ENCODE measurements around the gene ZNF561. TPM values are rescaled to one million over a fixed set of nuclear protein-coding genes. Genes with fewer than 3 reads are reported as not detected.
"Not testable (repeated sequence)": the region's sequence is repeated elsewhere in the genome, so short reads cannot be mapped to it uniquely, and the experiment has no call there.

ZNF561 gene
- total RNA-seq (2022) (26.0 and 27.3 TPM in 2 replicates), Bru-seq, nascent RNA (percentile 75 among the genes with signal in this experiment), BruChase-seq, experiment 1, labeled RNA remaining after a 6-hour chase (percentile 70 among the genes with signal in this experiment), BruChase-seq, experiment 2, labeled RNA remaining after a 2-hour chase (percentile 82 among the genes with signal in this experiment)
- long read RNA-seq, full-length matches to known transcripts: 11 of 14 reads
- long read RNA-seq, partial matches to known transcripts: 1 of 14 reads
- long read RNA-seq, other reads (novel, unspliced or antisense): 2 of 14 reads

- peak; percentile 73 for DNase-seq
- Mint-ChIP-seq H3K4me1 (ENCODE audit: low read depth, unreplicated experiment) (peaks cover 14% of the 10 kb centered on the region), H3K4me3 (ENCODE audit: low read depth, unreplicated experiment) (peak within 1 kb of the TSS; percentile 91), H3K27me3 (ENCODE audit: unreplicated experiment) (no peaks in the 10 kb centered on the region), H3K27ac (ENCODE audit: unreplicated experiment) (peak within 1 kb of the TSS; percentile 100), H3K9me3 (ENCODE audit: low read depth, unreplicated experiment) (no peaks in the 10 kb centered on the region), H3K36me3 (ENCODE audit: insufficient read depth, unreplicated experiment) (peaks cover 52% of the 10 kb centered on the region)
- intact Hi-C loops (cut with micrococcal nuclease; ENCODE audit: unreplicated experiment): loop anchor here (5.0 kb wide), 1 partner anchor 34 kb away; no protein-coding TSS in a partner anchor
- TF ChIP-seq, protein P1, sequence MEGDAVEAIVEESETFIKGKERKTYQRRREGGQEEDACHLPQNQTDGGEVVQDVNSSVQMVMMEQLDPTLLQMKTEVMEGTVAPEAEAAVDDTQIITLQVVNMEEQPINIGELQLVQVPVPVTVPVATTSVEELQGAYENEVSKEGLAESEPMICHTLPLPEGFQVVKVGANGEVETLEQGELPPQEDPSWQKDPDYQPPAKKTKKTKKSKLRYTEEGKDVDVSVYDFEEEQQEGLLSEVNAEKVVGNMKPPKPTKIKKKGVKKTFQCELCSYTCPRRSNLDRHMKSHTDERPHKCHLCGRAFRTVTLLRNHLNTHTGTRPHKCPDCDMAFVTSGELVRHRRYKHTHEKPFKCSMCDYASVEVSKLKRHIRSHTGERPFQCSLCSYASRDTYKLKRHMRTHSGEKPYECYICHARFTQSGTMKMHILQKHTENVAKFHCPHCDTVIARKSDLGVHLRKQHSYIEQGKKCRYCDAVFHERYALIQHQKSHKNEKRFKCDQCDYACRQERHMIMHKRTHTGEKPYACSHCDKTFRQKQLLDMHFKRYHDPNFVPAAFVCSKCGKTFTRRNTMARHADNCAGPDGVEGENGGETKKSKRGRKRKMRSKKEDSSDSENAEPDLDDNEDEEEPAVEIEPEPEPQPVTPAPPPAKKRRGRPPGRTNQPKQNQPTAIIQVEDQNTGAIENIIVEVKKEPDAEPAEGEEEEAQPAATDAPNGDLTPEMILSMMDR (IDR thresholded peaks at IDR 0.05; ENCODE audit: unreplicated experiment): no peak
- BruUV-seq (replicated peaks): TSS peak; percentile 96
- CTCF ChIA-PET: no interaction called here
Observed at GRCh38 chr19:9621156-9622037, at the start of gene ZNF561. ZNF561 (minus strand) TSS chr19:9621232; CDS start chr19:9619456, 1,776 bp downstream.

DNA sequence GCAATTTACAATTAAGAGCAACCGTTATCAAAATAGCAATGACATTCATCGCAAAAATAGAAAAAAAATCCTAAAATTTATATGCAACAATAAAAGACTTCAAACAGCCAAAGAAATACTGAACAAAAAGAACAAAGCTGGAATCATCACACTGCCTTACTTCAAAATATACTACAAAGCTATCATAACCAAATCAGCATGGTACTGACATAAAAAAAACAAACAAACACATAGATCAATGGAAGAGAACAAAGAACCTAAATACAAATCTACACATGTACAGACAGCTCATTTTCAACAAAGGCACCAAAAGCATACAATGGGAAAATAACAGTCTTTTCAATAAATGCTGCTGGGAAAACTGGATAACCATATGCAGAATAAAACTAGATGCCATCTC is 47.5 kb upstream of the ZNF561 start:
- no peaks in the 10 kb centered on the region for H3K27me3 Mint-ChIP-seq (ENCODE audit: unreplicated experiment)
- no peak for DNase-seq
- intact Hi-C loops (cut with micrococcal nuclease; ENCODE audit: unreplicated experiment): no loop called here
- H3K9me3 Mint-ChIP-seq (ENCODE audit: low read depth, unreplicated experiment): peaks cover 11% of the 10 kb centered on the region
- CTCF ChIA-PET: no interaction called here
- no TSS peak for BruUV-seq (replicated peaks)
- TF ChIP-seq, protein P1 (IDR thresholded peaks at IDR 0.05; ENCODE audit: unreplicated experiment): no peak
- H3K4me3 Mint-ChIP-seq (ENCODE audit: low read depth, unreplicated experiment): no peak overlapping the region
- H3K36me3 Mint-ChIP-seq (ENCODE audit: insufficient read depth, unreplicated experiment): peaks cover 29% of the 10 kb centered on the region
- no peaks in the 10 kb centered on the region for H3K4me1 Mint-ChIP-seq (ENCODE audit: low read depth, unreplicated experiment)
- no peak overlapping the region for H3K27ac Mint-ChIP-seq (ENCODE audit: unreplicated experiment)

- no peaks in the 10 kb centered on the region for H3K4me1 Mint-ChIP-seq (ENCODE audit: low read depth, unreplicated experiment)
- DNase-seq: no peak
- intact Hi-C loops (cut with micrococcal nuclease; ENCODE audit: unreplicated experiment): no loop called here
- no peaks in the 10 kb centered on the region for H3K27me3 Mint-ChIP-seq (ENCODE audit: unreplicated experiment)
- no peak overlapping the region for H3K27ac Mint-ChIP-seq (ENCODE audit: unreplicated experiment)
- H3K36me3 Mint-ChIP-seq (ENCODE audit: insufficient read depth, unreplicated experiment): peaks cover 25% of the 10 kb centered on the region
- CTCF ChIA-PET: no interaction called here
- TF ChIP-seq, protein P1 (IDR thresholded peaks at IDR 0.05; ENCODE audit: unreplicated experiment): no peak
- H3K4me3 Mint-ChIP-seq (ENCODE audit: low read depth, unreplicated experiment): no peak overlapping the region
- H3K9me3 Mint-ChIP-seq (ENCODE audit: low read depth, unreplicated experiment): peaks cover 11% of the 10 kb centered on the region
- no TSS peak for BruUV-seq (replicated peaks)
Observed at GRCh38 chr19:9667898-9668297, 46.9 kb upstream of the ZNF561 start.

DNA sequence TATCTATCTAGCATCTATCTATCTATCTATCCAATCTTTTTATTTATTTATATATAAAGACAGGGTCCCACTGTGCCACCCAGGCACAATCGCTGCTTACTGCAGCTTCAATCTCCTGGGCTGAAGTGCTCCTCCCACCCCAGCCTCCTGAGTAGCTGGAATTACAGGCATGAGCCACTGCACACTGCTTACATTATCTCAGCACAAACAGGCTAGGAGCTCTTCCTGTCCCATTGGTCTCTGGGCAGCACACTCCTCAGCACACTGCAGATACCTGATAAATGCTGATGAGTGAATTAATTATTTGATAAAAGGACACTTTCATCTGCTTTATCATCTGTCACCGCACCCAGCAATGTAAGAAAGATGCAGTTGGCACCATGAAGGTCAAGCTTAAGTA is 37.7 kb upstream of the ZNF561 start:
- Mint-ChIP-seq H3K9me3 (ENCODE audit: low read depth, unreplicated experiment) (peaks cover 5% of the 10 kb centered on the region), H3K27me3 (ENCODE audit: unreplicated experiment) (no peaks in the 10 kb centered on the region), H3K27ac (ENCODE audit: unreplicated experiment) (no peak overlapping the region), H3K36me3 (ENCODE audit: insufficient read depth, unreplicated experiment) (peaks cover 39% of the 10 kb centered on the region), H3K4me3 (ENCODE audit: low read depth, unreplicated experiment) (no peak overlapping the region), H3K4me1 (ENCODE audit: low read depth, unreplicated experiment) (no peaks in the 10 kb centered on the region)
- CTCF ChIA-PET: no interaction called here
- intact Hi-C loops (cut with micrococcal nuclease; ENCODE audit: unreplicated experiment): no loop called here
- DNase-seq: no peak
- TF ChIP-seq, protein P1 (IDR thresholded peaks at IDR 0.05; ENCODE audit: unreplicated experiment): no peak
- BruUV-seq (replicated peaks): no TSS peak

- H3K27me3 Mint-ChIP-seq (ENCODE audit: unreplicated experiment); CTCF ChIA-PET; H3K4me3 Mint-ChIP-seq (ENCODE audit: low read depth, unreplicated experiment); DNase-seq; H3K27ac Mint-ChIP-seq (ENCODE audit: unreplicated experiment); intact Hi-C loops (cut with micrococcal nuclease; ENCODE audit: unreplicated experiment); H3K4me1 Mint-ChIP-seq (ENCODE audit: low read depth, unreplicated experiment): not testable (repeated sequence)
- H3K9me3 Mint-ChIP-seq (ENCODE audit: low read depth, unreplicated experiment): peaks cover 12% of the 10 kb centered on the region
- H3K36me3 Mint-ChIP-seq (ENCODE audit: insufficient read depth, unreplicated experiment): peaks cover 62% of the 10 kb centered on the region
- TSS peak; percentile 2 for BruUV-seq (replicated peaks)
Observed at GRCh38 chr19:9653066-9653555, 32.1 kb upstream of the ZNF561 start.

DNA sequence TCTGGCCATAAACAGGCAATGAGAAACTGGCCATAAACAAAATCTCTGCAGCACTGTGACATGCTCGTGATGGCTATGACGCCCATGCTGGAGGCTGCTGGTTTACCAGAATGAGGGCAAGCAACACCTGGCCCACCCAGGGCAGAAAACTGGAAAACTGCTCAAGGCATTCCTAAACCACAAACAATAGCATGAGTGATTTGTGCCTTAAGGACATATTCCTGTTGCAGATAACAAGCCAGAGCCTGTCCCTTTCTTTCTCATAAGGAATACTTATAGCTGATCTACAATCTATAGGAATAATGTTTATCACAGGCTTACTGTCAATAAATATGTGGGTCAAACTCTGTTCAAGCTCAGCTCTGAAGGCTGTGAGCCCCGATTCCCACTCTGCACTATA is 30.4 kb upstream of the ZNF561 start:
- CTCF ChIA-PET: not testable (repeated sequence)
- H3K36me3 Mint-ChIP-seq (ENCODE audit: insufficient read depth, unreplicated experiment): peaks cover 58% of the 10 kb centered on the region

More for the DNA sequence above, 30.4 kb upstream of the ZNF561 start:
- intact Hi-C loops (cut with micrococcal nuclease; ENCODE audit: unreplicated experiment); H3K27me3 Mint-ChIP-seq (ENCODE audit: unreplicated experiment); H3K27ac Mint-ChIP-seq (ENCODE audit: unreplicated experiment); DNase-seq; H3K4me3 Mint-ChIP-seq (ENCODE audit: low read depth, unreplicated experiment); H3K4me1 Mint-ChIP-seq (ENCODE audit: low read depth, unreplicated experiment); BruUV-seq (replicated peaks); H3K9me3 Mint-ChIP-seq (ENCODE audit: low read depth, unreplicated experiment): not testable (repeated sequence)

Measured in Calu3 (cell line).